Measurements from ENCODE around the gene EMC1.
A peak's percentile ranks its signal among the peaks of the same experiment; 100 is the strongest.

Gene EMC1

DNA sequence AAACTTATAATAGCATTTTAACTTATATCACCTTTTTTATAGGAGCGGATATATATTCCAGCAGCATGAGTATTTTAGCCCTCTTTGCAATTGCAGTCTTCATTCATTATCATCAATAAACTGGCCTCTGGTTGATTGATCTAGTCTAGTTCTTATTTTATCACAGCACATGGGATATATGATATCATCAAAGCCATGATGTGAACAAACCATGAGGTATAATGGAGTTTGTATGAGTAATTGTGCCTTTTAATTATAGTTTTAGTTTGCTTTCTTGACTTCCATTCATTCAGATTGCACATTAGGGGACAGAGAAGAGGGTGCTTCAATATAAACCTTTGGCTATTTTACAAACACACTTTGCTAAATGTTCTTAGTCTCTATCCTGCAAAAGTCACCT, 37.7 kb downstream of the EMC1 start:
- no peak for DNase-seq

- DNase-seq, result no peak
These were observed 39.2 kb downstream of the EMC1 start for GRCh38 chr1:19212167-19212566.

- DNase-seq, result no peak
These were observed 40.4 kb downstream of the EMC1 start for GRCh38 chr1:19210772-19211549.

DNA sequence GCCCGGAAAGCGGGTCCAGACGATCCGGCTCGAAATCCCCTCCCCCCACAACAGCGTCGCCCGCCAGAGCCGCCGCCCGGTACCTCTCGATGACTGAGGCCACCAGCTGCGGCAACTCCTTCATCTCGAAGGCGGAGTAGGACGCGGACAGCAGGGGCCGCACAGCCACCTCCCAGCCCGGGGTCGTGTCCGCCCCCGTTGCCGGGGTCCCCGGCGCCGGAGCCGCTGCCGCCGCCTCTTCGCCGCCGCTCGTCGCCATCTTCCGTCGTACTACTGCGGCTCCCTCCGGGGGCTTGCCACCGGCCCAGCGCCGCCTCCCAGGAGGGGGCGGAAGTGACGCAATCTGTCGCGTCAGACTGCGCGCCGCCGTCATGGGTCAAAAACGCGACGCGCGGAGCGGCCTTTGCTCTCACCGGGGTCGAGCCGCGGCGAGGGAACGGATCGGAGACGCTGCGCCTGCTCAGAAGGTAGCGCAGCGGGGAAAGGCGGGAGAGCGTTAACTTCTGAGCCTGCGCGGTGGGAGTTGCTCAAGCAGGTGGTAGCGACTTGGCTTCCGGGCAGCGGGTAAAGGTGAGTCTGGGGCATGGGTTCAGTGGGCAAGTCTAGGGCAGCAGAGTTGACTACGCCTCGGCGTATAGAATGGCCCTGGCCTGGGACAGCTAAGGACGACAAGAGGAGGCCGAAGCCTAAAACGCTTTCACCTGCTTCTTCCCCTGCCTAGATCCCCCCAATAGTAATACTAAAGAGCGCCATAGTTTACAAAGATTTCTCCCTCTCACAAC, 41.1 kb downstream of the EMC1 start, which contains the start of gene UBR4:
Gene UBR4, minus strand, starts transcription at position 277 of the 782 bp plus-strand sequence. Its CDS starts 18 bp downstream, at position 259.
- peak; percentile 97 for DNase-seq

DNA sequence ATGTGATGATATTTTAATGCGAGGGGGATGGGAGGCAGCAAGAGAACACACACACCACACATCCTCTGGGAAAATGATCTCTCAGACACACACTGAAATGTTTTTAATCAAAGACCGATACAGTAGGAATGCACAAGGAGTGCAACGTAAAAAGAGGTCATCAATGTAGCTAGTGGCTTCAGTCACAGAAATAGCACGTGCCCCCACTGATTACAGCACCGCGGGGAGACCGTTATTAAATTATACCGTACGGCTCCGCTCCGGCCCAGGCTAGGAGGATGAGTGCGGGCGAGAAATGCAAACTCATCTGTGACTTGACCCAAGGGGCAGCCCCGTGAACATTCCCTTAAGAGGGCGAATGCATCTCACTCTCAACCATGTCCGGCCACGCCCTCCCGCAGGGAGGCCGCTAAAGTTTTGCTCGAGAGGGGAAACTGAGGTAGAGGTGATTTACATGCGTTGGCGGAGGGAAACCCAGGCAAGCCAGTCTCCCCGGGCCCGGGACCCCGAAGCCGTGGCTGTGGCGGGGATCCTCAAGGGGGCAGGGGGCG, 41.8 kb downstream of the EMC1 start:
- peak; percentile 68 for DNase-seq

GRCh38 chr1:19208710-19209438, 42.5 kb downstream of the EMC1 start:
- DNase-seq, result no peak

DNA sequence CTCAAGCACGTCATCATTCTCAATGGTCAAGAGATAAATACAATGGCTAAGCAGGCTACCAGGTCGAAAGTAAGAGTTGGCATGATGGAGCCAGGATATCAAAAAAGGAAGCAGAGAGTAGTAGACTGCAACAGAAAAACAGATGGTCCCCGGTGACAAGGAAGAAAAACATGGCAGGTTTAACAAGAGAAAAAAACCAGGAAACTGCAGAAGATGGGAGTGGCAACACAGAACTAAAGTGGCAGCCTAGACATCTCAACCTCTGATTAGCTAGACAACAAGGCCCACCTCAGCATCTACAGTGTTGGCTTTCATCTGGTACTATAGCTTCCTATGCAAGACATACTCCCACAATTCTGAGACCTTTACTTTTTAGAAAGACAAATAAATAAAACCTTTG, 44.4 kb downstream of the EMC1 start:
- DNase-seq, result no peak

GRCh38 chr1:19205845-19206244, 45.5 kb downstream of the EMC1 start:
- no peak for DNase-seq

- no peak for DNase-seq
These were observed 45.9 kb downstream of the EMC1 start for GRCh38 chr1:19205403-19205802.

DNA sequence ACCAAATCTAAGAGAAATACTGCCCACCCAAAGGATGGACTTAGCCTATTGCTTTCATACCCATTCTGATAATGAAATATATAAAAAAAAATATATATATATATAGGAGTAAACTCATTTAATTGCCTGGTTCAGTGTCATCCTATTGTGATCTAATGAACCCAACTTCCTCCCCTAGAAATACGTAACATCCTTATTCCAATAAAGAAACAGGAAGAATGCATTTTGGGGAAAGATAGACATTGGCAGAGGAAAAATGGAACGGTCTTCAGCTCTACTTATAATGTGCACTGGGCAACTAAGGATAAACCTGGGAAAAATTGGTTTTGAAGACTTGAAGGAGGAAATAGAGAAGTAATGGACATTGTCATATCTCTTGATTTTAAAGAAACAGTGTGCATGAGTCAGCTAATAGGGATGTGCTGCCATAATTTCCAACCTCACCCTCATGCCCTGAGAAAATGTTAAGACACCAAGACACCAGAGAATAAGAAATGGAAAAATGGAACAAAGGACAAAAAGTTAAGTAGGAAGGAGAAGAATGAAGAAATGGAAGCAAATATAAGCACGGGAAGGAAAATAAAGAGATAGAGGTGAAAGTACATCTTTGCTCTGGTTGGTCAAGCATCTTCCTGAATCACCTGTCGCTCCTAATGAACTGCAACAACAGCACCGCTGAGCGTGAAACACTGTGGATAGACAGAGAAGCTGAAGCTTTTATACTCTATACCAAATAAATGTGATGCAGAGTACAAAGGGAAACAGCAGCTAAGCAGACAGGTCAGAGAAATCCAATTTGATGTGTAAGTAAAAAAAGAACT, 46.7 kb downstream of the EMC1 start:
- no peak for DNase-seq

- DNase-seq, result no peak
These were observed 47.9 kb downstream of the EMC1 start for GRCh38 chr1:19203440-19203839.

DNA sequence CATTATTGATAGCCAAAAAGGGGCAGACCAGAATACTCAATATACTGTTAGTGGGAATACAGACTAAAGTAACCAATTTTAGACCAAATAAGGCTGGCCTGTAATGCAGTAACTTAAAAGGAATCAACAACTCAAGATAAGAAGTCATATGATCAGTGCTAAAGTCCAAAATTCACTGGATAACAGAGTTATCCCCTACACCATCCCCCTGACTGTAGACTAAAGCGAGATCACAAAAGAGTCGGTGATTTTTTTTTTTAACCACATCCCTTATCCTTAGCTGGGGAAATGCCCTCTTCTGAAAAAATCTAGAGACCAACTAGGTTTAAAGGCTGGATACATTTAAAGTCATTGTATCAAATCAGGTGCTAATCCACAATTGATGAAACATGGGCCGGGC, 48.9 kb downstream of the EMC1 start:
- no peak for DNase-seq

GRCh38 chr1:19199969-19200604, 51.2 kb downstream of the EMC1 start:
- DNase-seq, result no peak

- DNase-seq, result no peak
These were observed 51.9 kb downstream of the EMC1 start for GRCh38 chr1:19199329-19199968.

GRCh38 chr1:19198820-19199219, 52.5 kb downstream of the EMC1 start:
- DNase-seq, result no peak

DNA sequence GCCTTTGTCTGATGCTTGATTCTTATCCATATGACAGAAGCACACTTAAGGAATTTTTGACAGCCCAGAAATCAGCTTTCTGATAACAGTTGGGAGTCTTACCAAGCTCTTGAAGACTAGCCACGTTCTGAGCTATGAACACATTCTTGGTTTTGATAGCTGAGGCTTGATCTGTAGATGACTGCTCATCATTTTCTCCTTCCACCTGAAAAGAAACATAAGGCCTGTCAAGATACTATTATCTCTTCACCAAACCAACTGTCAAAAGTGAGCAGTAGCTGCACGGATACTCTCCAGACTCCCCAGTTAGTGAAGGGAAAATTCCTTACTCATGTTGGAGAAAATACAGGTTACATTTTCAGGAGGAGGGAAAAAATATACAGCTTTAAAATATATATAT, 53.5 kb downstream of the EMC1 start:
- DNase-seq, result no peak

GRCh38 chr1:19196331-19196730, 55.0 kb downstream of the EMC1 start:
- DNase-seq, result no peak

- no peak for DNase-seq
These were observed 58.3 kb downstream of the EMC1 start for GRCh38 chr1:19193004-19193403.

DNA sequence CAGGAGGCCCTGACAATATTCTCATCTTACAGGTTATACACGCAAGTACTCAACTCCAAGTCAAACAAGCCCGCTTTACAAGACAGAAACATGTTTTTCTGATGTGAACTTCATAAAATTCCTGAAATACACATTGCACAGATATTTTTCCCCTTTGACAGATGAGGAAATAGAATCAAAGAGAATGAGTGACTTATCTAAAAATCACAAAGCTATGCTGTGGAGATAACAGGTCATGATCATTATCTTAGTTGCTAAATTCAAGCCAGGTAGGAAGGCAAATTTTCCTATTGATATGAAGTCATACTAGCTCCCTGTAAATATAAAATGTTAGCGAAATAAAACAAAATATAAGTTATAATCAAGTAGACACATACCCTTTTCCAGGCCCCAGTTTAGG, 59.5 kb downstream of the EMC1 start:
- no peak for DNase-seq

GRCh38 chr1:19190468-19190867, 60.9 kb downstream of the EMC1 start:
- no peak for DNase-seq

DNA sequence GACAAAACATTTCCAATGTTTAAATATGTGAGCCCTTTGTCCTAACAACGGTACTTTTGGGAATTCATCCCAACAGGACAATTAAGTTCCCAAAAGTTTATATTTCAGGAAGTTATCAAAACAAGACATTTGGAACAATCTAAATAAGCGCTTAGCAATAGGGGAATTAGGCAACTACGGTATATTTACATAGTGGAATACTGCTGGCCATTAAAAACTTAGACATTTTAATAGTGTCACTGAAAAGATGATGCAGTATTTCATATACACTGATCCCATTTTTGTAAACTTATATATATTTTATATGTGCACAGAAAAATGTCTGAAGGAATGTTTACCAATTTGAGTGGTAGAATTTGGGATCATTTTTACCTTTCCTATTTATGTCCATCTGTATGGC, 62.1 kb downstream of the EMC1 start:
- no peak for DNase-seq
